ENCODE measurements around the gene FBXO2.
"Not testable (repeated sequence)": the region's sequence is repeated elsewhere in the genome, so short reads cannot be mapped to it uniquely, and the experiment has no call there.

The FBXO2 gene

GRCh38 chr1:11610629-11611180 lies 43.5 kb downstream of the FBXO2 start (continued):
- no peak for TF ChIP-seq PATZ1 (CRISPR knock-in tag; IDR thresholded peaks at IDR 0.05; ENCODE audit: borderline replicate concordance)
- TF ChIP-seq GLIS3 (CRISPR knock-in tag; IDR thresholded peaks at IDR 0.05), result no peak
- TF ChIP-seq ZNF70 (CRISPR knock-in tag; IDR thresholded peaks at IDR 0.05), result no peak
- TF ChIP-seq ZNF8 (CRISPR knock-in tag; IDR thresholded peaks at IDR 0.05), result no peak
- no peak for TF ChIP-seq SNAI2 (CRISPR knock-in tag; IDR thresholded peaks at IDR 0.05)
- TF ChIP-seq RARB (CRISPR knock-in tag; IDR thresholded peaks at IDR 0.05), result no peak

DNA sequence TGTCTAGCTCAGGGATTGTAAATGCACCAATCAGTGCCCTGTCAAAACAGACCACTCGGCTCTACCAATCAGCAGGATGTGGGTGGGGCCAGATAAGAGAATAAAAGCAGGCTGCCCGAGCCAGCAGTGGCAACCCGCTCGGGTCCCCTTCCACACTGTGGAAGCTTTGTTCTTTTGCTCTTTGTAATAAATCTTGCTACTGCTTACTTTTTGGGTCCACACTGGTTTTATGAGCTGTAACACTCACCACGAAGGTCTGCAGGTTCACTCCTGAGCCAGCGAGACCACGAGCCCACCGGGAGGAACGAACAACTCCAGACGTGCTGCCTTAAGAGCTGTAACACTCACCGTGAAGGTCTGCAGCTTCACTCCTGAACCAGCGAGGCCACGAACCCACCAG lies 44.9 kb downstream of the FBXO2 start:
- not testable (repeated sequence) for ATAC-seq

DNA sequence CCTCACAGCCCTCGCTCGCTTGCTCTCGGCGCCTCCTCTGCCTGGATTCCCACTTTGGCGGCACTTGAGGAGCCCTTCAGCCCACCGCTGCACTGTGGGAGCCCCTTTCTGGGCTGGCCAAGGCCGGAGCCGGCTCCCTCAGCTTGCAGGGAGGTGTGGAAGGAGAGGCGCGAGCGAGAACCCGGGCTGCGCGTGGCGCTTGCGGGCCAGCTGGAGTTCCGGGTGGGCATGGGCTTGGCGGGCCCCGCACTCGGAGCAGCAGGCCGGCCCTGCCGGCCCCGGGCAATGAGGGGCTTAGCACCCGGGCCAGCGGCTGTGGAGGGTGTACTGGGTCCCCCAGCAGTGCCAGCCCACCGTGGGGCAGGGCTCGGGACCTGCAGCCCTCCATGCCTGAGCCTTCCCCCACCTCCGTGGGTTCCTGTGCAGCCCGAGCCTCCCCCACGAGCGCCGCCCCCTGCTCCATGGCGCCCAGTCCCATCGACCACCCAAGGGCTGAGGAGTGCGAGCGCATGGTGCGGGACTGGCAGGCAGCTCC lies 45.6 kb downstream of the FBXO2 start:
- ATAC-seq, result not testable (repeated sequence)

GRCh38 chr1:11606775-11607174 lies 47.5 kb downstream of the FBXO2 start:
- no peak for ATAC-seq
- TF ChIP-seq ZNF8 (CRISPR knock-in tag; IDR thresholded peaks at IDR 0.05) (peak; percentile 86), ISL1 (CRISPR knock-in tag; IDR thresholded peaks at IDR 0.05) (no peak)

DNA sequence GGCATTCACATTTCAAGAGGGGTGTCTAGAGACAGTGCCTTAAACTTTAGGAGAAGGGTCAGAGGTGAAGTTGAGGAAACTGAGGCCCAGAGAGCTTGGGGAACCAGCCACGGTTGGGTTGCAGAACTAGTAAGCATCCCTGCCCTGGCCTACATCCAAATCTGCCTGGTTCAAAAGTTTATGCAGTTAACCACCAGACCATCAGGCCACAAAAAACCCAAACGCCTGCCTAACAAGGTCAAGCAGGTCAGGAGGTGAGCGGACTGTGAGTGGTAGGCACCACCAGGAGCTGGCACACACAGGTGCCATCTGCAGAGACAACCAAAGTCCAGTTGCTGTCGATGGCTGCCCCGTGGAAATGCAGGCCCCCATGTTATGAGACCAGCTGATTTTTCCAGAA lies 51.2 kb downstream of the FBXO2 start:
- ATAC-seq, result no peak
- TF ChIP-seq TSHZ2 (CRISPR knock-in tag; IDR thresholded peaks at IDR 0.05), result no peak
- TF ChIP-seq GLIS3 (CRISPR knock-in tag; IDR thresholded peaks at IDR 0.05), result no peak
- TF ChIP-seq, protein P1, sequence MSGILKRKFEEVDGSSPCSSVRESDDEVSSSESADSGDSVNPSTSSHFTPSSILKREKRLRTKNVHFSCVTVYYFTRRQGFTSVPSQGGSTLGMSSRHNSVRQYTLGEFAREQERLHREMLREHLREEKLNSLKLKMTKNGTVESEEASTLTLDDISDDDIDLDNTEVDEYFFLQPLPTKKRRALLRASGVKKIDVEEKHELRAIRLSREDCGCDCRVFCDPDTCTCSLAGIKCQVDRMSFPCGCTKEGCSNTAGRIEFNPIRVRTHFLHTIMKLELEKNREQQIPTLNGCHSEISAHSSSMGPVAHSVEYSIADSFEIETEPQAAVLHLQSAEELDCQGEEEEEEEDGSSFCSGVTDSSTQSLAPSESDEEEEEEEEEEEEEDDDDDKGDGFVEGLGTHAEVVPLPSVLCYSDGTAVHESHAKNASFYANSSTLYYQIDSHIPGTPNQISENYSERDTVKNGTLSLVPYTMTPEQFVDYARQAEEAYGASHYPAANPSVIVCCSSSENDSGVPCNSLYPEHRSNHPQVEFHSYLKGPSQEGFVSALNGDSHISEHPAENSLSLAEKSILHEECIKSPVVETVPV (CRISPR knock-in tag; IDR thresholded peaks at IDR 0.05), result no peak
- no peak for TF ChIP-seq SNAI2 (CRISPR knock-in tag; IDR thresholded peaks at IDR 0.05)
- no peak for TF ChIP-seq RARB (CRISPR knock-in tag; IDR thresholded peaks at IDR 0.05)
- TF ChIP-seq, protein P2, sequence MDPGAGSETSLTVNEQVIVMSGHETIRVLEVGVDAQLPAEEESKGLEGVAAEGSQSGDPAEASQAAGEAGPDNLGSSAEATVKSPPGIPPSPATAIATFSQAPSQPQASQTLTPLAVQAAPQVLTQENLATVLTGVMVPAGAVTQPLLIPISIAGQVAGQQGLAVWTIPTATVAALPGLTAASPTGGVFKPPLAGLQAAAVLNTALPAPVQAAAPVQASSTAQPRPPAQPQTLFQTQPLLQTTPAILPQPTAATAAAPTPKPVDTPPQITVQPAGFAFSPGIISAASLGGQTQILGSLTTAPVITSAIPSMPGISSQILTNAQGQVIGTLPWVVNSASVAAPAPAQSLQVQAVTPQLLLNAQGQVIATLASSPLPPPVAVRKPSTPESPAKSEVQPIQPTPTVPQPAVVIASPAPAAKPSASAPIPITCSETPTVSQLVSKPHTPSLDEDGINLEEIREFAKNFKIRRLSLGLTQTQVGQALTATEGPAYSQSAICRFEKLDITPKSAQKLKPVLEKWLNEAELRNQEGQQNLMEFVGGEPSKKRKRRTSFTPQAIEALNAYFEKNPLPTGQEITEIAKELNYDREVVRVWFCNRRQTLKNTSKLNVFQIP (CRISPR knock-in tag; IDR thresholded peaks at IDR 0.05; ENCODE audit: borderline replicate concordance, low read depth), result no peak
- no peak for TF ChIP-seq CREB5 (CRISPR knock-in tag; IDR thresholded peaks at IDR 0.05; ENCODE audit: low read depth)
- TF ChIP-seq BACH2 (CRISPR knock-in tag; IDR thresholded peaks at IDR 0.05; ENCODE audit: borderline replicate concordance), result no peak
- no peak for TF ChIP-seq PPARA (CRISPR knock-in tag; IDR thresholded peaks at IDR 0.05; ENCODE audit: borderline replicate concordance)
- no peak for TF ChIP-seq ZNF565 (CRISPR knock-in tag; conservative IDR thresholded peaks at IDR 0.05; ENCODE audit: low read depth)
- TF ChIP-seq TCF4 (CRISPR knock-in tag; IDR thresholded peaks at IDR 0.05; ENCODE audit: borderline replicate concordance), result no peak
- TF ChIP-seq OSR1 (CRISPR knock-in tag; IDR thresholded peaks at IDR 0.05), result no peak
- TF ChIP-seq ZFP30 (CRISPR knock-in tag; IDR thresholded peaks at IDR 0.05), result no peak
